Fibroblast of skin of abdomen (primary cell): ENCODE data around the gene TAS2R4. TPM values are rescaled to one million over a fixed set of nuclear protein-coding genes. Genes with fewer than 3 reads are reported as not detected.
"Not testable (repeated sequence)": the region's sequence is repeated elsewhere in the genome, so short reads cannot be mapped to it uniquely, and the experiment has no call there.

ENCODE experiments used
- DNase-seq: peaks from one replicate; pipeline ENCODE4 v3.0.0-alpha.2; 2013
- polyA plus RNA-seq, 2 experiments: library from polyadenylated mRNA; unstranded; fragments of 120-200 nt; gene quantifications; one replicate each; pipeline ENCODE4 v1.2.1, GENCODE V29; 2013; ENCODE audit not compliant: insufficient read length in 2 of 2

TAS2R4 gene
- polyA plus RNA-seq (2013, experiment 1 of 2; ENCODE audit: insufficient read length), result 0.19 TPM
- polyA plus RNA-seq (2013, experiment 2 of 2; ENCODE audit: insufficient read length), result 0.16 TPM

GRCh38 chr7:141776374-141776773 lies at the start of gene TAS2R4:
Gene TAS2R4, plus strand, starts transcription at chr7:141776674. Its CDS starts 1,815 bp downstream, at chr7:141778489.
- no peak for DNase-seq

- no peak for DNase-seq
Measured at GRCh38 chr7:141729020-141729419, 47.5 kb upstream of the TAS2R4 start.

- no peak for DNase-seq
Measured at GRCh38 chr7:141731476-141732149, 44.9 kb upstream of the TAS2R4 start.

GRCh38 chr7:141737118-141737835 lies 39.2 kb upstream of the TAS2R4 start:
- DNase-seq, result no peak

- peak; percentile 96 for DNase-seq
Measured at GRCh38 chr7:141737836-141738591, 38.5 kb upstream of the TAS2R4 start, which contains the start of gene SSBP1. Gene SSBP1, plus strand, starts transcription at chr7:141738358. Its CDS starts 809 bp downstream, at chr7:141739167.

GRCh38 chr7:141738592-141739013 lies 37.9 kb upstream of the TAS2R4 start:
- DNase-seq, result no peak

GRCh38 chr7:141739250-141739649 lies 37.2 kb upstream of the TAS2R4 start:
- DNase-seq, result no peak

GRCh38 chr7:141742229-141742628 lies 34.2 kb upstream of the TAS2R4 start:
- DNase-seq, result no peak

GRCh38 chr7:141744131-141744530 lies 32.3 kb upstream of the TAS2R4 start:
- no peak for DNase-seq

GRCh38 chr7:141748396-141748795 lies 28.1 kb upstream of the TAS2R4 start:
- no peak for DNase-seq

GRCh38 chr7:141751904-141752303 lies 24.6 kb upstream of the TAS2R4 start:
- DNase-seq, result peak; percentile 26

- no peak for DNase-seq
Measured at GRCh38 chr7:141752634-141753033, 23.8 kb upstream of the TAS2R4 start.

GRCh38 chr7:141754939-141755338 lies 21.5 kb upstream of the TAS2R4 start:
- no peak for DNase-seq

- DNase-seq, result no peak
Measured at GRCh38 chr7:141763797-141764196, 12.7 kb upstream of the TAS2R4 start, which contains the start of gene TAS2R3. Gene TAS2R3, plus strand, starts transcription at chr7:141764097. Its CDS starts 62 bp downstream, at chr7:141764159.

- DNase-seq, result not testable (repeated sequence)
Measured at GRCh38 chr7:141770083-141770583, 6.3 kb upstream of the TAS2R4 start.

- DNase-seq, result peak; percentile 37
Measured at GRCh38 chr7:141785706-141786552, 9.5 kb downstream of the TAS2R4 start.

- no peak for DNase-seq
Measured at GRCh38 chr7:141788296-141788695, 11.8 kb downstream of the TAS2R4 start.

GRCh38 chr7:141789917-141790316 lies 13.4 kb downstream of the TAS2R4 start, which contains the start of gene TAS2R5:
Gene TAS2R5, plus strand, starts transcription at chr7:141790217. Its CDS starts 145 bp downstream, at chr7:141790362.
- no peak for DNase-seq

GRCh38 chr7:141792526-141792925 lies 16.1 kb downstream of the TAS2R4 start:
- no peak for DNase-seq

GRCh38 chr7:141820067-141820466 lies 43.6 kb downstream of the TAS2R4 start:
- no peak for DNase-seq

- not testable (repeated sequence) for DNase-seq
Measured at GRCh38 chr7:141822432-141822831, 46.0 kb downstream of the TAS2R4 start.
